ENCODE measurements around the gene HM13.

Gene HM13

GRCh38 chr20:31547017-31547675 is 32.9 kb downstream of the HM13 start:
- Mint-ChIP-seq H3K4me1 (ENCODE audit: low read depth) (peaks cover 23% of the 10 kb centered on the region), H3K27ac (peak overlapping the region; percentile 97), H3K9me3 (ENCODE audit: low read depth) (no peaks in the 10 kb centered on the region), H3K36me3 (peaks cover 5% of the 10 kb centered on the region), H3K27me3 (no peaks in the 10 kb centered on the region), H3K4me3 (peak overlapping the region; percentile 96)

DNA sequence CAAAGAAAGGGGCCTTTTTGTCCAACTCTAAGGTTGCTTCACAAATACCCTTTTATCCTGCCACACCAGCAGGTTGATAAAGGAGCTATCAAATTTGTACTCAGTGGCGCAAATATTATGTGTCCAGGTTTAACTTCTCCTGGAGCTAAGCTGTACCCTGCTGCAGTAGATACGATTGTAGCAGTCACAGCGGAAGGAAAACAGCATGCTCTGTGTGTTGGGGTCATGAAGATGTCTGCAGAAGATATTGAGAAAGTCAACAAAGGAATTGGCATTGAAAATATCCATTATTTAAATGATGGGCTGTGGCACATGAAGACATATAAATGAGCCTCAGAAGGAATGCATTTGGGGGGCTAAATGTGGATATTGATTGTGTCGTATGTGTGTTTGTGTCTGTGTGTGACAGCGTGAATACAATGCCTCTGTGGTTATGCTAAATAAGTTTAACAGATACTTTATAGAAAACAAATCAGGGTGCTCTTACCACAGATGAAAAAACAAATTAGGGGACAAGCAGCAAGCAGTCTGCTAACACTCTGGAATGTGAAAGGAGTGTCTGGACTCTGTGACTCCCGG is 33.6 kb downstream of the HM13 start:
- Mint-ChIP-seq H3K4me1 (ENCODE audit: low read depth) (peaks cover 17% of the 10 kb centered on the region), H3K9me3 (ENCODE audit: low read depth) (no peaks in the 10 kb centered on the region), H3K27me3 (no peaks in the 10 kb centered on the region), H3K36me3 (peaks cover 5% of the 10 kb centered on the region), H3K27ac (peak overlapping the region; percentile 97), H3K4me3 (peak overlapping the region; percentile 96)

DNA sequence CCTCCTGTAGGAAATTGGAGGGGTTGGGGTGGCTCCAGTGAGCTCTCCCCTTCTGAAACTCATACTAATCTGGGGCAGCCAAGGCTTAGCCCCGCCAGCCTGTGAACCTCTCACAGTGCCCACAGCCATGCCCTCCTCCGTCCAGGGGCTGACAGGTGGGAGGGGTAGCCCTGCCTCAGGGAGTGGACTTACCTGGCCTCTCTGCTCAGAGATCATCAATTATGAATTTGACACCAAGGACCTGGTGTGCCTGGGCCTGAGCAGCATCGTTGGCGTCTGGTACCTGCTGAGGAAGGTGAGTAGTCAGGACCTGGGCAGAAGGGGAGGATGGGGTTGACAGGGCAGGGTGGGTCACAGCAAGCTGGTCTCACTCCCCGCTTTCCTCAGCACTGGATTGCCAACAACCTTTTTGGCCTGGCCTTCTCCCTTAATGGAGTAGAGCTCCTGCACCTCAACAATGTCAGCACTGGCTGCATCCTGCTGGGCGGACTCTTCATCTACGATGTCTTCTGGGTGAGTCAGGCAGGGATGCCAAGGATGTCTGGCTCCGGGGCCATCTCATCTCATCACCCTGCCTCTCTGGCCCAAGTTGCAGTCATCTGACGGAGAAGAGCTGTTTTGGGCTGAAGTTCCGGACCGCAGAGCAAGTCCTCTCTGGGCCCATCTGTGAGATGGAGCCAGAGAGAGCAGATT is 34.7 kb downstream of the HM13 start:
- peaks cover 15% of the 10 kb centered on the region for H3K4me1 Mint-ChIP-seq (ENCODE audit: low read depth)
- no peaks in the 10 kb centered on the region for H3K9me3 Mint-ChIP-seq (ENCODE audit: low read depth)
- H3K4me3 Mint-ChIP-seq: peak overlapping the region; percentile 96
- H3K36me3 Mint-ChIP-seq: peaks cover 5% of the 10 kb centered on the region
- H3K27ac Mint-ChIP-seq: peak overlapping the region; percentile 97
- no peaks in the 10 kb centered on the region for H3K27me3 Mint-ChIP-seq

DNA sequence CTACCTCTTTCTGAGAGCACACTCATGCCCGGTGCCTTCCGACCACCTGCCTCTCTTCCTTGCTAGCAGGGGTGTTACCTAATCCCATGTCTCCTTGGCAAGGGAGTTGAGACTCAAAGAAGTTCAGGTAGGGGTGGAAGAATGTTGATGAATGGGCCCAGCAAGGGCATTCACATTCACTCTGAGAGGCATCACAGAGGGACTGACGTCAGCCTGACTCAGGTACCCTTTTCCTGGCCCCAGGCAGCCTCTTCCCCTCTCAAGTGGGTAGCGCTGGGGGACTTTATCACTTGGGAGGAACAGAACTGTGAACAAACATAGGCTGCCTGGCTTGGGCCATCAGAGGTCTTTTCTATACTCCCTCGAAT is 35.3 kb downstream of the HM13 start:
- H3K27ac Mint-ChIP-seq: peak overlapping the region; percentile 97
- no peaks in the 10 kb centered on the region for H3K9me3 Mint-ChIP-seq (ENCODE audit: low read depth)
- H3K4me1 Mint-ChIP-seq (ENCODE audit: low read depth): peaks cover 14% of the 10 kb centered on the region
- H3K36me3 Mint-ChIP-seq: peaks cover 2% of the 10 kb centered on the region
- H3K4me3 Mint-ChIP-seq: peak overlapping the region; percentile 96
- no peaks in the 10 kb centered on the region for H3K27me3 Mint-ChIP-seq

DNA sequence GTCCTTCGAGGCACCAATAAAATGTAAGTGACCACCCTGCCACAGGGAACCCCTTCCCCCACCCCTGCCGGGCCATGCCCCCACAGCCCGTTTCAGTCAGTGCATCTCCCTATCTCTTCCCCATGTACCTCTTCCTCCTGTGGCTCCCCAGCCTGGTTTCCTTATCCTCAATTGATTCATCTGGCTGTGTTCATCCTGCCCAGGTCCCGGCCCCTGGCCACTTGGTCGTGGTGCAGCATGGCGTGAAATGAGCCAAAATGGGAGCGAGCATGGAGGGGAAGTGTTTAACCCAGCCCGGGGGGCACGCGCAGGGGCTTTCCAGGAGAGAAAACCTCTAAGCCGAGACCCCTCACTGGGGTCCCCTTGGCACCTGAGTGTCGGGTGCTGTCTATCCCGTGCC is 35.9 kb downstream of the HM13 start:
- no peaks in the 10 kb centered on the region for H3K27me3 Mint-ChIP-seq
- H3K9me3 Mint-ChIP-seq (ENCODE audit: low read depth): no peaks in the 10 kb centered on the region
- H3K36me3 Mint-ChIP-seq: peaks cover 2% of the 10 kb centered on the region
- peak overlapping the region; percentile 54 for H3K27ac Mint-ChIP-seq
- H3K4me3 Mint-ChIP-seq: peak overlapping the region; percentile 46
- H3K4me1 Mint-ChIP-seq (ENCODE audit: low read depth): peaks cover 13% of the 10 kb centered on the region

- Mint-ChIP-seq H3K4me1 (ENCODE audit: low read depth) (peaks cover 12% of the 10 kb centered on the region), H3K9me3 (ENCODE audit: low read depth) (no peaks in the 10 kb centered on the region), H3K27ac (no peak overlapping the region), H3K36me3 (peaks cover 2% of the 10 kb centered on the region), H3K4me3 (no peak overlapping the region), H3K27me3 (no peaks in the 10 kb centered on the region)
These were observed 37.2 kb downstream of the HM13 start for GRCh38 chr20:31551163-31552081.

GRCh38 chr20:31555203-31555775 is 41.0 kb downstream of the HM13 start:
- Mint-ChIP-seq H3K36me3 (no peaks in the 10 kb centered on the region), H3K4me3 (no peak overlapping the region), H3K27ac (peak overlapping the region; percentile 29), H3K9me3 (ENCODE audit: low read depth) (no peaks in the 10 kb centered on the region), H3K27me3 (no peaks in the 10 kb centered on the region), H3K4me1 (ENCODE audit: low read depth) (peaks cover 6% of the 10 kb centered on the region)

DNA sequence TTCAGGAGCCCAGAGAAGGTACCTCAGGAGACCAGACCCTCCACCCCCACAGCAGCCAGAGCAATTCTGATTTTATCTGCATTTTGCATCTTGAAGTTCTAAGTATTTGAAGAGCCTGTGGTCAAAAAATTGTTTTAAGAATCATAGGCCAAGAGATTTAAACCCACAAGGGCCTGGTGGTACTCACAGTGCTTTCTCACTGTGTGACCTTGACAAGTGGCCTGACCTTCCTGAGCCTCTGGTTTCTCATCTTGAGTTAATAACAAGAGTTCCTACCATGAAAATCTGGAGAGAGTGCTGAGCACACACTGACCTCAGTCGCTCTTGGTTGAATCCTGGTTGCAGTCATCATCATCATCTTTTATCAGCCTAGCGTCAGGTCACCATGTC is 45.5 kb downstream of the HM13 start:
- Mint-ChIP-seq H3K27me3 (no peaks in the 10 kb centered on the region), H3K36me3 (peaks cover 4% of the 10 kb centered on the region), H3K4me1 (ENCODE audit: low read depth) (peaks cover 15% of the 10 kb centered on the region), H3K27ac (peak overlapping the region; percentile 88), H3K9me3 (ENCODE audit: low read depth) (no peaks in the 10 kb centered on the region), H3K4me3 (no peak overlapping the region)

DNA sequence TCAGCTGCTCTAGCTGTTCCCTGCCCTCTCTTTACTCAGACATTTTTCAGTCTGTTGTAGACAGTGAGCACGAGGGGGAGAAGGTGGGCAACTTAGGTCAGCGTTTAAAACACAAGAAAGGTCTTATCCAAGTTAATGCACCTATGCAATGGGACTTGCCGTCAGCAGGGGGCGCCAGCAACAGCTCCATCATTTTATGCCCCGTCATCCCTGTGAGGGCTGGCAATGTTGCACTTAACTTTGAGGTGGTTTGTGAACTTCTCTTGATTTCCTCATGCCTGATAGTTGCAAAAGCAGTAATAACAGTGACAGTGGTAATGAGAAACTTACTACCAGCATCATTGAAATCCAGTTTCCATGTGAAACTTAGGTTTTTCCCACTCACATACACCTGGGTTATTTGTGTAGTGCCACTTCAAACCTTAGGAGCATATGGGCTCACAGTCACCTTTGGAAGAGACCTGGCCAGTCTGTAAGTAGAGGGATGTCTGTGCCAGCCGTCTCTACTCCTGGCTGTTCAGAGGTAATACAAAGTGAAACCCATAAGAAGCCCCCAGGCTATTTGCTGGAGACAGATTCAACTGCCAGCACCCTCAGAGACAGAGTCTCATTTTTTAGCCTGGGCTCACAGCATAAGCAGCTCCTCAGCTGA is 46.0 kb downstream of the HM13 start:
- Mint-ChIP-seq H3K4me3 (no peak overlapping the region), H3K9me3 (ENCODE audit: low read depth) (no peaks in the 10 kb centered on the region), H3K27ac (peak overlapping the region; percentile 88), H3K27me3 (no peaks in the 10 kb centered on the region), H3K4me1 (ENCODE audit: low read depth) (peaks cover 15% of the 10 kb centered on the region), H3K36me3 (peaks cover 4% of the 10 kb centered on the region)

- Mint-ChIP-seq H3K27ac (peak overlapping the region; percentile 88), H3K9me3 (ENCODE audit: low read depth) (no peaks in the 10 kb centered on the region), H3K4me1 (ENCODE audit: low read depth) (peaks cover 15% of the 10 kb centered on the region), H3K27me3 (no peaks in the 10 kb centered on the region), H3K36me3 (peaks cover 4% of the 10 kb centered on the region), H3K4me3 (no peak overlapping the region)
These were observed 46.7 kb downstream of the HM13 start for GRCh38 chr20:31560746-31561598.

- H3K9me3 Mint-ChIP-seq (ENCODE audit: low read depth): no peaks in the 10 kb centered on the region
- peaks cover 22% of the 10 kb centered on the region for H3K4me1 Mint-ChIP-seq (ENCODE audit: low read depth)
- no peak overlapping the region for H3K4me3 Mint-ChIP-seq
- no peaks in the 10 kb centered on the region for H3K27me3 Mint-ChIP-seq
- no peak overlapping the region for H3K27ac Mint-ChIP-seq
- H3K36me3 Mint-ChIP-seq: peaks cover 4% of the 10 kb centered on the region
These were observed 48.0 kb downstream of the HM13 start for GRCh38 chr20:31562241-31562640.

DNA sequence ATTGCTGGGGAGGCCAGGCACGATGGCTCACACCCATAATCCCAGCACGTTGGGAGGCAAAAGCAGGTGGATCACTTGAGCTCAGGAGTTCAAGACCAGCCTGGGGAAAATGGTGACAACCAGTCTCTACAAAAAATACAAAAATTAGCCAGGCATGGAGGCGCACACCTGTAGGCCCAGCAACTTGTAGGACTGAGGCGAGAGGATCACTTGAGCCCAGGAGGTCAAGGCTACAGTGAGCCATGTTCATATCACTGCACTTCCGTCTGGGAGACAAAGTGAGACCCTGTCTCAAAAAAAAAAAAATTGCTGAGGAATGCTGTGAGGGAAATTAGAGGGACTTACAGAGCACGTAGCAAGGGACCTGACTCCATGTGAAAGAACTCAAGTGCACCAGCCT is 50.0 kb downstream of the HM13 start:
- no peak overlapping the region for H3K27ac Mint-ChIP-seq
- H3K9me3 Mint-ChIP-seq (ENCODE audit: low read depth): no peaks in the 10 kb centered on the region
- peaks cover 27% of the 10 kb centered on the region for H3K4me1 Mint-ChIP-seq (ENCODE audit: low read depth)
- H3K36me3 Mint-ChIP-seq: peaks cover 4% of the 10 kb centered on the region
- H3K27me3 Mint-ChIP-seq: no peaks in the 10 kb centered on the region
- no peak overlapping the region for H3K4me3 Mint-ChIP-seq

DNA sequence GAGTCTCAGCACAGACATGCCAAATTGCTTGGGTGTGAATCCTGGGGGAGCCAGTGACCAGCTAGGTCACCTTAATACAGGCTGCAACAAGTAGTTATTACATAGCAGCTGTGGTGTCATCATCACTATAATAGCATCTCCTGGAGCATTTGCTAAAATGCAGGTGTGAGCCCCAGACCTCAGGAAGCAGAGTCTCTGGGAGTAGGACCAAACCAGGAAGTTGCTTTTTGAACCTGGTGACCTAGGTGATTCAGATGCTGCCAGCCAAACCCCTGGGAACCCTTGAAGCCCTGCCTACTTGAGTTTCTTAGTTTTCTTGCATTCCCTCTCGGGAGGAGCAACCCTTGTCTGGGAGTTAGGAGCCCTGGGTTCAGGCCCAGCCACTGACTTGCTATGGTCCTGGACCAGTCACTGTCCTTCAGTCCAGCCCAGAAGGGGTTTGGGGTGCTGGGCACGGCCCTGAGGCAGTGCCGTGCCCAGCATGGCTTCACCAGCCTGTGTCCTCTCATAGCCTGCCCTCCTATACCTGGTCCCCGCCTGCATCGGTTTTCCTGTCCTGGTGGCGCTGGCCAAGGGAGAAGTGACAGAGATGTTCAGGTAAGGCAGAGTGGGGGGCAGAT is 51.6 kb downstream of the HM13 start:
- Mint-ChIP-seq H3K27me3 (no peaks in the 10 kb centered on the region), H3K27ac (no peak overlapping the region), H3K4me3 (no peak overlapping the region), H3K36me3 (peaks cover 4% of the 10 kb centered on the region), H3K4me1 (ENCODE audit: low read depth) (peaks cover 20% of the 10 kb centered on the region), H3K9me3 (ENCODE audit: low read depth) (no peaks in the 10 kb centered on the region)
